ENCODE results near the gene FAM118B.
A peak's percentile ranks its signal among the peaks of the same experiment; 100 is the strongest.
"Not testable (repeated sequence)": the region's sequence is repeated elsewhere in the genome, so short reads cannot be mapped to it uniquely, and the experiment has no call there.

The FAM118B gene

DNA sequence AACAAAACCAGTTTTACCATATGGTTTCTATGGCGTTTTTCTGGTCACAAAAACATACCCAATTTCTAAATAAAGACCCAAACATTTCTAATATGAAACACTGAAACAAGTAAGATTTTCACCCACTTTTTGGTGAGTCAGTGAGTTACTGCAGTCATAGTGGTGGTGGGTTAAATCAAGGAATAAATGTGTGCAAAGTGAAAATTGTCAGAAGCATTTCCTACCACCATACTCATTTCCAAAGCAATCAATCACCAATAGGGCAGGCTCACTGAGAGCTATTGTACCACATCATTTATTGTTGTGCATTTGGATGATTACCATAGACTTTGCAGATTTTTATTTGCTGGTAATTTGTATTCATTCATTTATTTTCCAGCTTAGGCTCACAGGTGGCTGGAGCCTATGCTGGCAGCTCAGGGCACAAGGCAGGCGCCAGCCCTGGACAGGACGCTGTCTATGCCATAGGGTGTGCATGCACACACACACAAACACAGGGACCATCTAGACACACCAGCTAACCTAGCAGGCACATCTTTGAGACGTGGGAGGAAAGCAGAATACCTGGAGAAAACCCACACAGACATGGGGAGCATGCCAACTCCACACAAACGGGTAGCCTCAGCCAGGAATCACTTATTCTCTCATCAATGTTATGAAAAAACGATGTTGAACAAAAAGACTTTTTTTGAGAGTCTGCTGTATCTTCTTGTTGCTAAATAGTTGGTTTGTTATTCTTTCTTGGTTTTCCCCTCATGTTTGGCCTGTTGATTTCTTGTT lies 5.1 kb downstream of the FAM118B start:
- no peak for FAIRE-seq
- no peak for DNase-seq (ENCODE audit: insufficient read length, low spot score)

DNA sequence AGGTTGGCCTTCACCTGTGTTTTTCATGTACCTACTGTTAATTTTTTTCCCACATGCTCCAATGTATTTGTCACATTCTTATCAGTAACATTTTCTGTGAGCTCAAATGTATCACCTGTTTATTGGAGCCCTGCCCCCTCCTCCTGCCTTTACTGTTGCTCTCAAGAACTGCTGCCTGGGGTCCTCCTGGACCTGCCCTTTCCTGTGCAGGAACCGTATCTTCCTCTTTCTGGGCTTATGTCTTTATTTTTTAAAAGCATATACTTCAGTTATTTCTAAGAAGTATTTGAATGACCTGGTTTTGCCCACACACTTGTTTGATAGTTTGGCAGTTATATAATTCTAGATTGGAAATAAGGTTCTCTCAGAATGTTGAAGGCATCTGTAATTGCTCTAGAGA lies 5.9 kb downstream of the FAM118B start:
- DNase-seq (ENCODE audit: insufficient read length, low spot score) (no peak), FAIRE-seq (no peak)

DNA sequence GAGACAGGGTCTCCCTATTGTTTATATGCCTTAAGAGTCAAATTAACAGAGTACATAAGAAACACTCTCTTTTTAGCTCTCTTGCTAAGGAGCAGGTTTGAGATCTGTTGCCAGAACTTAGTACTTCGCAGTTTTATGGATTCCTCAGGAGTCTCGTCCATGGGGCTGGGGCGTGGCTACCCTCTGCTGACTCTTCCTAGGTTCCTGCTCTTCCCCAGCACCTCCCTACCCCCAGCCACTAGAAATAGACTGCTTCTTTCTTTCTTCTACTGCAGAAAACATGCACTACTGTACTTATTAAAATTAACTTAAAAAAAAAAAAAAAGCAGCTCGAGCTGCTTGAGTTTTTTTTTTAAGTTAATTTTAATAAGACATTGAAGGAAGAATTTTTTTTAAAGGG lies 8.0 kb downstream of the FAM118B start:
- DNase-seq (ENCODE audit: insufficient read length, low spot score) (no peak), FAIRE-seq (no peak)

DNA sequence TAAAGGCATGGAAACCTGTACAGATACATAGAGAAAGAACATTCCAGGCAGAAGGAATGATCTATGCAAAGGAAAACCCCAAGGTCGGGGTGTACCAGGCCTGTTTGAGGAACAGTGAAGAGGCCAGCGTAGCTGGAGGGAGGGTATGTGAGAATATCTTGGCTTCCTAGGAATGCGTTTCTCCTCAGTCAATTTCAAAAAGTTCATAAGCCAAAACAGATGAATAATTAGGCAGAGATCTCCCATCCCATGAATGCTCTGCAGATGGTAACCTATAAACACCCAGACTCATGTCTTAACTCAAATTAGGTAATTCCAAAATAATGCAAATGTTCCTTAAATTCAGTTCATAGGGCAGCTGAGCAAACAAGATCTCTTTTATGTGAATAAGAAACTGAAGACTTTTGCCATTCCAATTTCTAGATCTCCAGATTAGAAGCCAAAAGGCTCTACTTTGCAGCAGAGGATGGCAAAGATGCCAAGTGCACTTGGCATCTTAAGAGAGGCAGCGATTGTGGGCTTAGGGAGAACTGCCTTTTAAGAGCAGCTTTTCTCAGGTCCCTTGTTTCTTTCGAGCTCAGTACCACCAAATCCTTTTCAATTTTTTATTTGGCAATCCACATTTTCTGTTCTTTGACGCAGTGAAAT lies 13.2 kb downstream of the FAM118B start:
- FAIRE-seq (no peak), DNase-seq (ENCODE audit: insufficient read length, low spot score) (no peak)

DNA sequence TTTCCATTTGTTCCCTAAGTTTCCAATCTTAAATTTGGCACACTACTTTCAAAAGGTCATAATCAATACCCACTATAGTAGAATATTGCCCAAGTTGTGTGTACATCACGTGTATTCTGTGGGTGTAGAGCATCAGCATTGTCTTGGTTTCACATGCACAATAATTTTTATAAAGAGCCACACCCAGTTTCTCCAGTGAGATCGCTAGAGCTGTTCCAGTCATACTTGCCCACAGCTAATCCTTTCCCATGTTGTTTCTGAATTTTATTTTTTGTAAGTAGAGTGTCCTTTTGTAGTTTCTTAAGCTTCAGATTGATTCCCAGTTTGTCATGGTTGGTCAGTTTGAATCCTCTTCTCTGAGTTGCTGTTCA lies 13.7 kb downstream of the FAM118B start:
- DNase-seq (ENCODE audit: insufficient read length, low spot score) (no peak), FAIRE-seq (no peak)

DNA sequence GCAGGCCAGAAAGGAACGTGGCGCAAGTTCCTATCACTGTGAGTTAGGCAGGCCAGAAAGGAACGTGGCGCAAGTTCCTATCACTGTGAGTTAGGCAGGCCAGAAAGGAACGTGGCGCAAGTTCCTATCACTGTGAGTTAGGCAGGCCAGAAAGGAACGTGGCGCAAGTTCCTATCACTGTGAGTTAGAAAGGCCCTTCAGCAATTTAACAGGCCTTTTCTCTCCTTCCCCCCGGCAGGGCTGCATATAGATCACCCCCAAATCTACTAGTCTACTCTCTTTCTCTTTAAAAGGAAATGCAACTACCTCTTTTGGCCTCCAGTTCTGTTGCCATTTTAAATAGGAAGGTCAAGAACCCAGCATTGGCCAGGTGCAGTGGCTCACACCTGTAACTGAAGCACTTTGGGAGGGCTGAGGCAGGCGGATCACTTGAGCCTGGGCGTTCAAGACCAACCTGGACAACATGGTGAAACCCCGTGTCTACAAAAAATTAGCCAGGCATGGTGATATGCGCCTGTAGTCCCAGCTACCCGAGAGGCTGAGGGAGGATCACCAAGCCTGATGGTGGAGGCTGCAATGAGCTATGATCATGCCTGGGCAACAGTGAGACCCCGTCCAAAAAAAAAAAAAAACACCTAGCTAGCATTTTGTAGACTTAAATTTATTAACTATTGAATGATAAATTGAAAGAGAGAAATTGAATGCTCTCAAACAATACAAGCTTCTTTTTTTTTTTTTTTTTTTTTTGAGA lies 14.9 kb downstream of the FAM118B start:
- DNase-seq (ENCODE audit: insufficient read length, low spot score), result no peak
- FAIRE-seq, result no peak

DNA sequence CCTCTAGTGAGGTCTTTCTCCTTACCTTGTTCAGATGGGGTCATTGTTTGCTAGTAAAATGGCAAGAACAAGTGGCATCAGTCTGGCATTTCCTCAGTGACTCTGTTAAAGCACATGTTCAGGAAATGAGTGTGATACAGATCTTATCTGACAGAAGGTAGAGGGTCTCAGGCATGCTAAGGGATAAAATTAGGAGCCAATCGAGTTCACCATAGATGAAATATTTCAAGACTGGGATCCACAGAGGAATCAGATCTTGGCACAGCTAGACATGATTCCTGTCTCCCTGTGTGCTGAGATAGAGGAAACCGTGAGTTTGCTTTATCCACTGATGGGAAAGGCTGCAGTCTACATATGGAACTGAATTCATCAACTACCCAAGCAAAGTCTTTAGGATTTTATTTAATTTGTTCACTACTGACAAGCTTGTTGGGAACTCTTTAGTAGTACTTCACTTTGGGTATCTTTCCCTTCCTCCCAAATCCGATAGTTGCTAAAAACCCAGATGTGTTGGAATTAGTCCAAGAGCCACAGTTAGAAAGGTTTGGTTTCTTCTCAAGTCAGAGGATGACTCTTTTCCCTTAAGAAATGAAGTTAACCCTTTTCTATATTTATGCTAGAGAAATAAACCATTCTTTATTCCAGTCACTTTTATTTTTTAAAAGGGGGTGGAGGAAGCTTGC lies 18.4 kb downstream of the FAM118B start:
- FAIRE-seq, result no peak
- no peak for DNase-seq (ENCODE audit: insufficient read length, low spot score)

DNA sequence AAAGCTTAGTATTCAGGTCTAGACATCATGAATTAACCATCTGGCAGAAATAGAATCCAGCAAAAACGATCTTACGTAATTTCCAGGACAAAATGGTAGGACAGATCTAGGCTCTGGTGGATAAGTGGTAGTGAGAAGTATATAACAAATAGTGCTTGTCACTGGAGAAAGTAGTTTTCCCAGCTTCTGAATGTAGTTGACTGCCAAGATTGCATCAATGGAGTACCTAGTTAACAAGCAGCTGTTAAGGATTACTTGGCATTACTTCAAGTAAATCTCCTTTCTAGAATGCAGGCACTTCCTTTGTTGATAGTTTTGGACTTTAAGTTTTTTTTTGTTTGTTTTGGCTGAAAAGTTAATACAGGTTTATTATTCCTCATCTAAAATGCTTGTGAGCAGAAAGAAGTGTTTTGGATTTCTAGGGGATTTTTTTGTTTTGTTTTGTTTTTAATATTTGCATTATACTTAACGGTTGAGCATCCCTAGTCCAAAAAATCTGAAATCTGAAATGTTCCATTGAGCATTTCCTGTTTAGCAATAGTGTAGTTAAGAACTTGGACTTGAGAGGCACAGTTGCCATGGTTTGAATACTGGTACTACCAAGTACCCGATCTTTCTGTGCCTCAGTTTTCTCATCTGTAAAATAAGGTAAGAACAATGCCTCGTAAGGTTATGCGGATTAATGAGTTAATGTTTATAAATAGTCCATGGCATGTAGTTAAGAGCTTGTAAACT lies 20.3 kb downstream of the FAM118B start:
- peak; percentile 31 for FAIRE-seq
- no peak for DNase-seq (ENCODE audit: insufficient read length, low spot score)

DNA sequence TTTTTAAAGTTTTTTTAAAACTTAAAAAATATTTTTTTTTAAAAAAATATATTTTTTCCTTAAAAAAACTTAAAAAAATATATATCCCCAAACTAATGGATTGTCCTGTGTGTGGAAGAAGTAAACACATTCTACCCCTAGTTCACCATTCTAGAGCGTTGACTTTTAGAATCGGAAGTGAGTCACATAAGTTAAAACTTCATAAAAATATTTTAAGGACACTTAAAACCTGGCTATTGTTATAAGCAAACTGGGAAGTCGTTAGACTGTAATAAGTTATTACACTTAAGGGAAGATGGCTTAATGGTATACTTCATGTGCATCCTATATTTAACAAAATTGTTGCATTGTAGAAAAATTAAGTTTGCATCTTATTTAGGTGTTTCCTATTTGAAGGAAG lies 21.1 kb downstream of the FAM118B start:
- FAIRE-seq (no peak), DNase-seq (ENCODE audit: insufficient read length, low spot score) (no peak)

DNA sequence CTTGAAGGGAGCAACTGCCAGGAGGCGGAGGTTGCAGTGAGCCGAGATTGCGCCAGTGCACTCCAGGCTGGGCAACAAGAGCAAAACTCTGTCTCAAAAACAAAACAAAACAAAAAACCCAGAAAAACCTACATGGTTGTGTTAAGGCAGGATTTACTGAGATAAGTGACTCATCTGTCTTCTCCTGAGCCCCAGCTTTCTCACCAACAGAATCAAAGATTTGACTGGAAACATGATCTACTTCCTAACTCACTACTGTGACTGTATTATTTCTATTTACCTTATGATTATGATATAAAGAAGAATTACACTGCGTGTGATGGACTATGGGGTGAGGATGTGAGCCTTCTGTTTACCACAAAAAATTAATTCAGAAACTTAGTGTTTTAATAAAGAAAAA lies 21.8 kb downstream of the FAM118B start:
- DNase-seq (ENCODE audit: insufficient read length, low spot score) (no peak), FAIRE-seq (no peak)

DNA sequence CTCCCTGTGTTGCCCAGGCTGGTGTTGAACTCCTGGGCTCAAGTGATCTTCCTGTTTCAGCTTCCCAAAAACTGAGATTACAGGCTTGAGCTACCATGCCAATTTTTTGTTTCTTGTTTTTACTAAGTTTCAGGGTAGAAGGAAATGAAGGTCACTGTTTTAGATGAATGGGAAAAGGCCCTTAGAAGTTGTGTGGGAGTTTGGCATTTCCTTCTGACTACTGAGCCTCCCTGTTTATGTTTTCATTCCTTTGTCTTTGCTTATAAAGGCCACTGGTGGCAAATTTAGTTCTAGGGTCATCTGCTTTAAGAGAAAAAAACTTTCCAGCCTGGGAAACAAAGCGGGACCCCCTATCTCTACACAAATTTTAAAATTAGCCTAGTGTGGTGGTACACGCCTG lies 35.1 kb downstream of the FAM118B start:
- DNase-seq (ENCODE audit: insufficient read length, low spot score) (no peak), FAIRE-seq (no peak)

DNA sequence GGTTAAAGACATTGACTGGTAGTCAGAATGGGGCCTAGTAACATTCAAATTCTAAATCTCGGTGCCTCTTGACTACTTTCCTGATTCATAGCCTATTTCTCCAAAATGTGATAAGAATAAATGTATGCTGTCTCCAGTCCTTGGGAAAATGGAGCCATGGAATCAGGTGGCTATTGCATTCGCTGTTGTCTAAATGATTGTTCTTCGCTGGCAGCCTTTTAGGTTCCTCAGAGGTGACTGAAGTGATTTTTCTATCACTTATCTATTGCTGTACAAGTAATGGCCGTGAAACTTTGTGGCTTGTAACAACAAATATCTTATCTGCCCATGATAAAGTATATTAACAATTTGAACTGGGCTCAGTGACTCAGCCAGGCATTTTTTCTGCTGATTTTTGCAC lies 41.7 kb downstream of the FAM118B start:
- FAIRE-seq, result no peak
- no peak for DNase-seq (ENCODE audit: insufficient read length, low spot score)

DNA sequence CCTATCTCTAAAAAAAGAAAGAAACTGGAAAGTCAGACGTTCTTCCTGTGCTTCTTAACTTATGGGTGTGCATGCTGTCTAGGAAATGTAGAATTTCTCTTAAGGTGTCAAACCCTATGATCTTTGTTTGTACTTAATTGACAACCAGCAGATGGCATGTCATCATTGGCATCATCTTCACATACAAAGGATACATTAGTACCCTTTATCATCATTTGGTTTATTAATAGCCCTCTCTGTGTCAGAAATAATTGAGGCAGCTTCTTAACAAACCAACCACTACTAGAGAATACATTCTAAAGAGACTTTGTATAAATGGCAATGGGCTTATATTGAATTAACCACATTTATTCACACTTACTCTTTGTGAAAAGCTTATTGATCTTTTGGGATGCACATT lies 43.2 kb downstream of the FAM118B start:
- DNase-seq (ENCODE audit: insufficient read length, low spot score) (no peak), FAIRE-seq (no peak)

DNA sequence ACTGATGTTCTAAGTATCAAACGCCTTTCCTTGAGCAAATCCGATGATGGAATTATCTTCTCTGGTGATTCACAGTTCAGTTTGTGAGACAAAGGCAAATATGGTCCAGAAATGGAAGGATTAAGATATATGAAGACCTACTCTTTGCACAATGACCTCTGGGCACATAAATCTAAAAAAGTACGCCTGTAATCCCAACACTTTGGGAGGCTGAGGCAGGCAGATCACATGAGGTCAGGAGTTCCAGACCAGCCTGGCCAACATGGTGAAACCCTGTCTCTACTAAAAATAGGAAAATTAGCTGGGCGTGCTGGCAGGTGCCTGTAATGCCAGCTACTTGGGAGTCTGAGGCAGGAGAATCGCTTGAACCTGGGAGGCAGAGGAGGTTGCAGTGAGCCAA lies 43.9 kb downstream of the FAM118B start:
- DNase-seq (ENCODE audit: insufficient read length, low spot score); FAIRE-seq: not testable (repeated sequence)

DNA sequence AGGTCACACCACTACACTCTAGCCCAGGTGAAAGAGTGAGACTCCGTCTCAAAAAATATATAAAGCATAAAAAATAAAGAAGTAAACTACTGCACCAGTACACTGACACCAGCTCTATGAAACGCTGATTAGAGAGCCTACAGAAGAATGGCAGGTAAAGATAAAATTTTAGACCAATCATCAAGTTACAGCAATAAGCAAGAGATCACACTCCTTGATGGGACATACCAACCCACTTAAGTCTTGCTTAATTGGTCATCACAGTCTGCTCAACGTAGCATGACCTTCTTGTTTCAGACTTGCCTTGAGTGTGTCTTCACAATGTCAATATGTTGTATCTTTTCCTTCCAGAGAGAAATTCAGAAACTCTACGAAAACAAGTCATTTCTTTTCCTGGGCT lies 44.6 kb downstream of the FAM118B start:
- FAIRE-seq (no peak), DNase-seq (ENCODE audit: insufficient read length, low spot score) (no peak)

DNA sequence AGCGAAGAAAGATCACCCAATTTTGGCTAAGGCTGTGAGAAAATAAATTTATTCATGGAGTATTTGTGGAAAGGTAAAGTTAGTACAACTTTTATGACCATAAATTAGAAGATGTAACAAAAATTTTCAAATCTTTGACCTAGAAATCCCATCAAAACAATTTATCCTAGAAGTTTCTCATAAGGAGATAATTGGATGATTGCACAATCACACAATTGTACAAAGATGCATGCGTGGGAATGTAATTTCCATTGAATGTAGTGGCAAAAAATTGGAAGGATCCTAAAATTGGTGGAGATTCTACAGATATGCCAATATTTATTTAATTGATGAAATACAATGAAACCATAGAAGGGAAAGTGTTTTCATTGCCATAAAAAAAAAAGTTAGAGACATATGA lies 45.6 kb downstream of the FAM118B start:
- FAIRE-seq (no peak), DNase-seq (ENCODE audit: insufficient read length, low spot score) (no peak)

DNA sequence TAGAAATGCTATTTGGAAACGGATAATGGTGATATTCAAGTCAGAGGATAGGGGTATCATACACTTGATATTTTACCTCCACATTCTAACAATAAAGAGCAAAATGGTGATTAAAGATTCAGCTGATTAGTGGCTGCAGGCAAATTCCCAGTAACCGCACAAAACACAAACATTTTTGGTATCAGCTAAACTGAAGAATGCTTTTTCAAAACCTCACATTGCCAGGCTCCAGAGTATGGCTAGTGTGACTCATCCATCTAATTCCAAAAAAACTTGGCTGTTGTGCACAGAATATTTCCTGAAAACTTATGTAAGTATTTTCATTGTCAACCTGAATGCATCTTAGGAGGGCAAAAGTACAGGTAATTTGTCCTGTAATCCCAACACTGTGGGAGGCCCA lies 46.2 kb downstream of the FAM118B start:
- DNase-seq (ENCODE audit: insufficient read length, low spot score) (no peak), FAIRE-seq (no peak)

DNA sequence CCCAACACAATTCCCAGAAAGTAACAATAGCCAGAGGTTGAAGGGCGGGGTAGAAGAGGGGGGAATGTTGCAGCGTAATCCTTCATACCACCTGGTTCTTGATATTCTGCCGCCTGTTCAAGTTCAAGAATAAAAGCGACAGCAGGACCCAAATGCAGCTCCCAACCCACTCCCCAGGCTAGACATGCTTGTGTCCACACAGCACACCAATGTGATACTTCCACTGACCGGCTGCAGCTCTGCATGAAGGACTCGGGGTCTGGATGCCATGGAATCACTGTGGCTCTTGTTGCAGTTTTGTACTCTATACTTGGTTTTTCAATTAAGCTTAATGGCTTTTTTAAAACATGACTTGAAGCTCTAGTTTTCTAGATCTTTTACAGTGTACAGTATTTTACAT lies 50.6 kb downstream of the FAM118B start:
- FAIRE-seq (no peak), DNase-seq (ENCODE audit: insufficient read length, low spot score) (no peak)

DNA sequence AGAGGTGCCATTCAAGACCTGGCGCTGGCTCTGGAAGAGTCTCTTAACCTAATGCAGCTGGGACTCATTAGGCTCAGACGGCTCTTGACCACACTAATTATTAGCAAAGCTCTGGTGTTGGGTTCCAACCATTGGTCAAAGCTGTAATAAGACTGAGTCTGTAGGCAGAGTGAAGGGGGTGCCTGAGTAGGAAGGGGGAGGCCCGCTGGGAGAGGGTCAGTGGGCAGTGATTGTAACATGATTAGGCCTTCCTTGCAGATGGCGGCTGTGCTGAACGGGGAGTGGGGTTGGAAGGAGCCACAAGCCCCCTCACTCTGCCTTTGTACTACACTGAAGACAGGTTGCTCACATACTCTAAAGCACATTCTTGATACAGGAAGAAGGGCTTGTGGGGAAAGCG lies 51.9 kb downstream of the FAM118B start:
- no peak for DNase-seq (ENCODE audit: insufficient read length, low spot score)

DNA sequence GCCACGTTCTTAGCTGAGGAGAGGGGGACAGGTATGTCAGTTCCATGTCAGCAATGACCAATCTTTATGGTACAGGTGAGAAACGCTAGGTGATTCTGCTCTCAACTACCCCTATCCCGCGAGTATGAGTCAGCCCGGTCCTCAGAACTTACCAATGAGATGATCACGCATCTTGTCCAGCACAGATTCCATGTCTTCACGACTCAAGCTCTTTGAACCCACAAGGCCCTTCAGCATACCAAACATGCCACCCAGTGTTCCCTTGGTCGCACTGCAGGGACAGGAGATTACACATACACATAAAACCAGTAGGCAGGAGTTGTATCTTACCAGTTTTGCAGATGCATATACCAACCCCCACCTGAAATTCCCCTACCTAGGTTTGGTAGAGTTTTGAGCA lies 54.2 kb downstream of the FAM118B start:
- DNase-seq (ENCODE audit: insufficient read length, low spot score) (no peak), FAIRE-seq (no peak)

More for the DNA sequence above, 51.9 kb downstream of the FAM118B start:
- no peak for FAIRE-seq

DNA sequence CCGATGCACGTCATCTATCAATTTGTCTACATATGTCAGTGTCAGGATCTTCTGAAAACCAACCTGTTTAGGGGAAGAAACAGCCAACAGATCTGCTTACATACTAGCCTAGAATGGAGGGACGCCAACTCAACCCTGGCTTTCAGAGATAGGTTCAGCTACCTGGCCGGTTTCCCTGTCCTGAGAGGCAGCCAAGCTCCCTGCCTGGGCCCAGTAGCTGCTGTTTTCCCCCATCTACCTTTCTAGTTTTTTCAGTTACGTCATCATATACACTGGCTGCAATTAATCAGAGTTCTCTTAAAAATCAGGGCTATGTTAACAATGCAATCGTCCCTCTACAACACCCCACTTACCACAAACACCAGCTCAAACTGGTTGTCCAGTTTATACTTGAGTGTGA lies 56.1 kb downstream of the FAM118B start:
- peak; percentile 42 for FAIRE-seq
- no peak for DNase-seq (ENCODE audit: insufficient read length, low spot score)
